Keratinocyte (primary cell): Measurements from ENCODE around the gene RDX. TPM values are rescaled to one million over a fixed set of nuclear protein-coding genes. Genes with fewer than 3 reads are reported as not detected.

Experiments
- DNase-seq: peaks from one replicate; pipeline ENCODE4 v3.0.0-alpha.2; 2011; ENCODE audit warnings: low read depth, missing footprints, low spot score
- FAIRE-seq: peaks from 2 replicates; lab custom pipeline; 2011; peaks lifted over from hg19 to GRCh38; lab: Jason Lieb, UNC
- H2AFZ ChIP-seq: 2 replicates; pipeline ENCODE4 v1.6.0; 2012; ENCODE audit warnings: low read length, control low read depth, inconsistent platforms; ENCODE audit not compliant: control insufficient read depth
- H3K27ac ChIP-seq: 2 replicates; pipeline ENCODE4 v1.5.1; 2011; ENCODE audit warnings: low read length; ENCODE audit not compliant: control insufficient read depth, insufficient read depth
- H3K27me3 ChIP-seq: 3 replicates; pipeline ENCODE4 v1.6.0; 2011; ENCODE audit warnings: low read length; ENCODE audit not compliant: control insufficient read depth, insufficient read depth; ENCODE audit errors: extremely low read depth
- H3K36me3 ChIP-seq, 2 experiments: 2 replicates in 1 of 2; 3 replicates in 1 of 2; pipeline ENCODE4 v1.5.1; 2011; ENCODE audit warnings: low read length in 2 of 2, mild to moderate bottlenecking in 1 of 2; ENCODE audit not compliant: control insufficient read depth in 2 of 2, insufficient read depth in 2 of 2; ENCODE audit errors: extremely low read depth in 1 of 2
- H3K4me1 ChIP-seq: 3 replicates; pipeline ENCODE4 v1.5.1; 2011; ENCODE audit warnings: low read length; ENCODE audit not compliant: control insufficient read depth, insufficient read depth; ENCODE audit errors: extremely low read depth
- H3K4me2 ChIP-seq: 3 replicates; pipeline ENCODE4 v1.6.0; 2011; ENCODE audit warnings: low read depth, low read length; ENCODE audit not compliant: control insufficient read depth, insufficient read depth; ENCODE audit errors: extremely low read depth
- H3K4me3 ChIP-seq, 3 experiments: fragments of 200-600 bp in 1 of 3; sonication (generic) in 1 of 3; 2 replicates in 2 of 3; 3 replicates in 1 of 3; pipeline ENCODE4 v1.5.1; 2011 to 2016; ENCODE audit warnings: low read length in 3 of 3, mild to moderate bottlenecking in 3 of 3, control low read depth in 2 of 3, inconsistent platforms in 1 of 3, low read depth in 1 of 3, mixed read lengths in 1 of 3, mixed run types in 1 of 3, moderate library complexity in 1 of 3; ENCODE audit not compliant: control insufficient read depth in 2 of 3, insufficient read depth in 2 of 3; ENCODE audit errors: extremely low read depth in 1 of 3
- H3K79me2 ChIP-seq: 2 replicates; pipeline ENCODE4 v1.6.0; 2012; ENCODE audit warnings: low read length; ENCODE audit not compliant: control insufficient read depth, insufficient read depth
- H3K9ac ChIP-seq: 3 replicates; pipeline ENCODE4 v1.6.0; 2011; ENCODE audit warnings: low read length; ENCODE audit not compliant: control insufficient read depth, insufficient read depth; ENCODE audit errors: extremely low read depth
- H3K9me1 ChIP-seq: 3 replicates; pipeline ENCODE4 v1.6.0; 2011; ENCODE audit warnings: low read length; ENCODE audit not compliant: control insufficient read depth, insufficient read depth; ENCODE audit errors: extremely low read depth
- H3K9me3 ChIP-seq: 2 replicates; pipeline ENCODE4 v1.5.1; 2012; ENCODE audit warnings: low read depth, low read length; ENCODE audit not compliant: control insufficient read depth
- H4K20me1 ChIP-seq: 3 replicates; pipeline ENCODE4 v1.6.0; 2011; ENCODE audit warnings: low read length; ENCODE audit not compliant: control insufficient read depth, insufficient read depth; ENCODE audit errors: extremely low read depth
- EZH2 ChIP-seq: IDR thresholded peaks from one replicate; pipeline ENCODE4 v1.6.1; 2012; ENCODE audit warnings: inconsistent platforms, mild to moderate bottlenecking, low read length, moderate library complexity
- dilution Hi-C: fragments of 300-500 bp; cut with MboI; formaldehyde crosslinking; loops from one replicate; pipeline ENCODE4 v1.7.0; 2020; ENCODE audit warnings: low sequenced_read_pairs; ENCODE audit not compliant: extremely low pct_ligation_motif_present
- polyA plus RNA-seq, 5 experiments: library from polyadenylated mRNA; depleted of rRNA in 3 of 5; stranded (reverse) in 3 of 5; stranded (forward) in 1 of 5; unstranded in 1 of 5; fragments of >200 nt; gene quantifications; 1 replicate in 1 of 5; 2 replicates in 3 of 5; 3 replicates in 1 of 5; pipeline versions ENCODE4 v1.2.1 to v1.2.3, GENCODE V29; 2011 to 2012; ENCODE audit warnings: missing spikeins in 2 of 5, low read depth in 1 of 5, low replicate concordance in 1 of 5
- TF ChIP-seq, protein P1 (sequence below), 3 experiments: IDR thresholded peaks in 1 of 3; conservative IDR thresholded peaks in 1 of 3; optimal IDR thresholded peaks in 1 of 3; 2 replicates in 2 of 3; 3 replicates in 1 of 3; pipeline versions ENCODE3 to v1.5.1; 2011; ENCODE audit warnings: low read length in 3 of 3, mild to moderate bottlenecking in 3 of 3, moderate library complexity in 2 of 3, control low read depth in 1 of 3, inconsistent platforms in 1 of 3; ENCODE audit not compliant: insufficient read depth in 2 of 3; ENCODE audit errors: extremely low read depth in 1 of 3

RDX gene
- polyA plus RNA-seq, 1 donor (not counting 4 experiments of a cell fraction or from before 2014, with no cell fraction given), result 85.4 TPM

- no peak overlapping the region for H2AFZ ChIP-seq
- no peaks in the 10 kb centered on the region for H4K20me1 ChIP-seq
- FAIRE-seq (no peak), DNase-seq (no peak)
- no peak overlapping the region for H3K27ac ChIP-seq
- peaks cover 27% of the 10 kb centered on the region for H3K4me1 ChIP-seq
- H3K9me3 ChIP-seq, result no peaks in the 10 kb centered on the region
- H3K36me3 ChIP-seq, result no peaks in the 10 kb centered on the region
- no peak overlapping the region for H3K4me3 ChIP-seq
- dilution Hi-C loops, result no loop called here
- no peak for TF ChIP-seq EZH2
- TF ChIP-seq, protein P1, sequence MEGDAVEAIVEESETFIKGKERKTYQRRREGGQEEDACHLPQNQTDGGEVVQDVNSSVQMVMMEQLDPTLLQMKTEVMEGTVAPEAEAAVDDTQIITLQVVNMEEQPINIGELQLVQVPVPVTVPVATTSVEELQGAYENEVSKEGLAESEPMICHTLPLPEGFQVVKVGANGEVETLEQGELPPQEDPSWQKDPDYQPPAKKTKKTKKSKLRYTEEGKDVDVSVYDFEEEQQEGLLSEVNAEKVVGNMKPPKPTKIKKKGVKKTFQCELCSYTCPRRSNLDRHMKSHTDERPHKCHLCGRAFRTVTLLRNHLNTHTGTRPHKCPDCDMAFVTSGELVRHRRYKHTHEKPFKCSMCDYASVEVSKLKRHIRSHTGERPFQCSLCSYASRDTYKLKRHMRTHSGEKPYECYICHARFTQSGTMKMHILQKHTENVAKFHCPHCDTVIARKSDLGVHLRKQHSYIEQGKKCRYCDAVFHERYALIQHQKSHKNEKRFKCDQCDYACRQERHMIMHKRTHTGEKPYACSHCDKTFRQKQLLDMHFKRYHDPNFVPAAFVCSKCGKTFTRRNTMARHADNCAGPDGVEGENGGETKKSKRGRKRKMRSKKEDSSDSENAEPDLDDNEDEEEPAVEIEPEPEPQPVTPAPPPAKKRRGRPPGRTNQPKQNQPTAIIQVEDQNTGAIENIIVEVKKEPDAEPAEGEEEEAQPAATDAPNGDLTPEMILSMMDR (optimal IDR thresholded peaks at IDR 0.05 in 1 of 3, IDR thresholded peaks at IDR 0.05 in 1 of 3, conservative IDR thresholded peaks at IDR 0.05 in 1 of 3; ENCODE audit: extremely low read depth in 1 of 3, insufficient read depth in 2 of 3, low read length in 3 of 3), result no peak
- no peak overlapping the region for H3K4me2 ChIP-seq
- no peaks in the 10 kb centered on the region for H3K27me3 ChIP-seq
- H3K9ac ChIP-seq, result no peak overlapping the region
- no peaks in the 10 kb centered on the region for H3K79me2 ChIP-seq
- no peaks in the 10 kb centered on the region for H3K9me1 ChIP-seq
These were observed 5.2 kb upstream of the RDX start for GRCh38 chr11:110301577-110301976.

- H3K27me3 ChIP-seq, result no peaks in the 10 kb centered on the region
- H3K9me3 ChIP-seq, result no peaks in the 10 kb centered on the region
- dilution Hi-C loops, result no loop called here
- no peaks in the 10 kb centered on the region for H3K36me3 ChIP-seq
- TF ChIP-seq, protein P1 (optimal IDR thresholded peaks at IDR 0.05 in 1 of 3, IDR thresholded peaks at IDR 0.05 in 1 of 3, conservative IDR thresholded peaks at IDR 0.05 in 1 of 3; ENCODE audit: extremely low read depth in 1 of 3, insufficient read depth in 2 of 3, low read length in 3 of 3), result no peak
- no peak for TF ChIP-seq EZH2
- H3K4me1 ChIP-seq, result peaks cover 27% of the 10 kb centered on the region
- no peak overlapping the region for H3K9ac ChIP-seq
- no peaks in the 10 kb centered on the region for H3K9me1 ChIP-seq
- H3K4me2 ChIP-seq, result no peak overlapping the region
- H4K20me1 ChIP-seq, result no peaks in the 10 kb centered on the region
- H2AFZ ChIP-seq, result no peak overlapping the region
- no peak for DNase-seq
- no peak for FAIRE-seq
- no peak overlapping the region for H3K4me3 ChIP-seq
- H3K79me2 ChIP-seq, result peaks cover 3% of the 10 kb centered on the region
- no peak overlapping the region for H3K27ac ChIP-seq
These were observed 4.6 kb upstream of the RDX start for GRCh38 chr11:110301032-110301431.
